Measurements from ENCODE around the gene UPK3A.

Gene UPK3A

DNA sequence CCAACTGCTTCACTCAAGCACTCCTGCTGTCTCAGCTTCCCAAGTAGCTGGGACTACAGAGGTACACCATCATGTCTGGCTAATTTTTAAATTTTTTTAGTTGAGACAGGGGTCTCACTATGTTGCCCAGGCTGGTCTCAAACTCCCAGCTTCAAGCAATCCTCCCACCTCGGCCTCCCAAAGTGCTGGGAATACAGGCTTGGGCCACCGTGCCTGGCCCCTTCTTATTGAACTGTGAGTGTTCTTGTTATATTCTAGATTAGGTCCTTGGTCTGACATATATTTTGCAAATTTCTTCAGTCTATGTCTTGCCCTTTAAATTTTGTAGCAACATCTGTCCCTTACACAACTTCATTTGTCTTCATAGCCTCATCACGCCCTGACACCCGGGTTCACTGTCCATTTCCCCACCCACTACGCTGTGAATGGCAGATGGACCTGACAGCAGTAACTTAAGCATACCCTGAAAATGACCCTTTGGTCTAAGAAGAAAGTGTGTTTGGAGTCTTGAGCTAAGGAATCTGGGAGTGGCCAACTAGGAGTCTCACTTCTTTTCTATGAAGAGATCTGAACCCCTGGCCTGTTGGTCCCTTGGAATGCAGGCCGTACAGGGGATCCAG, 20.8 kb downstream of the UPK3A start:
- Mint-ChIP-seq H3K27ac (no peak overlapping the region), H3K4me1 (peaks cover 24% of the 10 kb centered on the region), H3K27me3 (no peaks in the 10 kb centered on the region), H3K9me3 (no peaks in the 10 kb centered on the region), H3K36me3 (ENCODE audit: low read depth) (no peaks in the 10 kb centered on the region), H3K4me3 (no peak overlapping the region)
- no peak for ATAC-seq
- no peak for DNase-seq

DNA sequence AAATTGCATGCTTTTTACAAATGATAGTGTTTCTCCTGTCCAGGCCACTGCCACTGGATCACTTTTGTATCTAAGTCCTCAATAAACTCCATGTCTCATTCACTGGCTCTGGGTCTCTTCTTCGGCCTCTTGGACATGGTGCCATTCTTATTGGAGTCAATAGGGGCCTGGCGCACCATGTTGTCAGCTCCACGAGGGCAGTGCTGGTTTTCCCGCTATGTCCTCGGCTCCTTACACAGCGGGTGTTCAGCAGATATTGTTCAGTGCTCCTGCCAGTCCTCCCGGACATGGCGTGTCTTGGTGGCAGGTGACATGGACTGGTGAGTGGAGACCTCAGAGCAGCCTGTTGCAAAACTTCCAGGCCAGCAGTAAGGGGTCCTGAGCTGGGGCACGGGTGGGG, 21.4 kb downstream of the UPK3A start:
- Mint-ChIP-seq H3K27ac (no peak overlapping the region), H3K36me3 (ENCODE audit: low read depth) (no peaks in the 10 kb centered on the region), H3K27me3 (no peaks in the 10 kb centered on the region)

DNA sequence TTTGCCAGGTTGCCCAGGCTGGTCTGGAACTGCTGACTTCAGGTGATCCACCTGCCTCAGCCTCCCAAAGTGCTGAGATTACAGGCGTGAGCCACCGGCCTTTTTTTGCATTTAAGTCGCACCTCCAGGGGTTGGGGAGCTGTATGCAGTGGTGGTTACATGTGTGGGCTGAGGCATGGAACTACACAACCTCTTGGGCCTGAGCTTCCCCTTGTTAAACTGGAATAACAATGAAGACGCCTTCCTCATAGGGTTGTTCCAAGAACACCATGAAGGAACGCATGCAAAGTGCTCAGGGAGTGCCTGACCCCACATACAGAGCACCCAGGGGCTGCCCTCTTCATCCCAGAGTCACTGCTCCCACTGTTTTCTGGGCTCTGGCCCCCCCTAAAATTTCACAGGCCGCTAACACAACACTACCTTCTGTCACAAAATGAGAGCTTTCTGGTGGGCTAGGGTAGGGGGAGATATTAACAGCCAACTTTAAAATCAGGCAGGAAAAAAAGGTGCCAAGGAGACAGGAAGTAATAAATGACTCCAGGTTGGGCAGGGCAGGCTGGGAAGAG, 23.7 kb downstream of the UPK3A start:
- Mint-ChIP-seq H3K4me3 (peak overlapping the region; percentile 87), H3K4me1 (peaks cover 40% of the 10 kb centered on the region), H3K27ac (peak overlapping the region; percentile 94), H3K27me3 (no peaks in the 10 kb centered on the region), H3K36me3 (ENCODE audit: low read depth) (peaks cover 2% of the 10 kb centered on the region), H3K9me3 (no peaks in the 10 kb centered on the region)
- ATAC-seq: no peak
- no peak for DNase-seq

More for the DNA sequence above, 21.4 kb downstream of the UPK3A start:
- H3K4me3 Mint-ChIP-seq: no peak overlapping the region
- ATAC-seq (no peak), DNase-seq (no peak)
- H3K9me3 Mint-ChIP-seq: no peaks in the 10 kb centered on the region
- peaks cover 30% of the 10 kb centered on the region for H3K4me1 Mint-ChIP-seq

DNA sequence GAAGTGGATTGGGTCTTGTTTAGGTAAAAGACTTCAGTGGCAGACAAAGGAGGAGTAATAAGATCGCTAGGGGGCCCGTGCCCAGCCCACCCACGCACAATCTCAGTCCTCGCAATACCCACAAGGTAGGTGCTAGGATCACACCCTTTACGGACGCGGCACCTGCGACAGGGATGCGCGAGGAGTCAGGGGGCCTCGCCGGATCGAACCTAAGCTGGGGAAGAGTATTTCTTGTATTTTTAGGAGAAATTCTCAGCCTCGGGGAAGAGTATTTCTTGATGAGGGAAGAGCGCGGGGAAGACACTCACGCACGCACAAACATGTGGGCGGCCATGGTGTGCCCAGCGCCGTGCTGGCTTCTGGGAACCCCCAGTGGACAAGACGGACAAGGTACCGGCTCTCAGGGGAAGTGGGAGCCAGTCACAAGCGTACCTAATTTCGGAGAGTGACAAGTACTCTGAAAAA, 24.2 kb downstream of the UPK3A start:
- peaks cover 42% of the 10 kb centered on the region for H3K4me1 Mint-ChIP-seq
- H3K27me3 Mint-ChIP-seq: no peaks in the 10 kb centered on the region
- no peaks in the 10 kb centered on the region for H3K9me3 Mint-ChIP-seq
- H3K36me3 Mint-ChIP-seq (ENCODE audit: low read depth): peaks cover 2% of the 10 kb centered on the region
- H3K27ac Mint-ChIP-seq: peak overlapping the region; percentile 94
- DNase-seq (peak; percentile 28), ATAC-seq (no peak)
- H3K4me3 Mint-ChIP-seq: peak overlapping the region; percentile 87

DNA sequence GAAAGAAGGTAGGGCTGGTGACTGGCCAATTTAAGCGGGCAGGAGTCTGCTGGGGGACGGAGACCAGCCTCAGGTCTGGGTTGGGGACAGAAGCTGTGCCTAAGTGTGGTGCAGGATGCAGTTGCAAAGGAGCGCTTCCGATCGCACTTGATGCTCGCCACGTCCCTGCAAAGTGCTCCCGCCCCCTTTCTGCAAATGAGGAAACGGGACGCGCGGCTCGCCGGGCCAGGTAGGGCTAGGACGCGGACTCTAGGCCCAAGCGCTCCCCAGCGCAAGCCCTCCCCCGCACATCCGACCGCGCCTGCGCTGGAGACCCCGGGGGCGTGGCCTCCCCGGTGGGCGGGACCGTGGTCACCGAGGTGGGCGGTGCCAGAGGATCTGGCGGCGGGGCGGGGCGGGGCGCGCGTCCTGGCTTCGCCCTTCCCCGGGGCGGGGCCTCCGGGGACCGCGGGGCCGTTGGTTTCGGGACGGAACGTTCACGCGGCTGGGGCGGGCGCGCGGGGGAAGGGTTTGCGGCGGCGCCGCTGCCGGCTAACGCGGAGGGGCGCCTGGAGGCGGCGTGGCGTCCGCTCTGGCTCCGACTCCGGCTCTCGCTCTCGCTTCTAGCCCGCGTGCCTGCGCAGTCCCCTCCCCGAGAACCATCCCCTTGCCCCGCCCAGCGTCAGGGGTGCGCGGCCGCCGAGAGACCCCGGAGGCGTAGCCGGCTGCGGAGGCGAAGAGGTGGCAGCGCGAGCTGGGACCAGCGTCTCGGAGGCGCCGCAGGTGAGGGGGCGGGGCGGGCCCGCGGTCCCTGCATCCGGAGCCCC, 24.9 kb downstream of the UPK3A start, which contains the start of gene FAM118A:
TSS of gene FAM118A (plus strand) at position 513 of the 806 bp plus-strand sequence. CDS start 12,446 bp downstream, outside the sequence.
- ATAC-seq: peak; percentile 80
- H3K27ac Mint-ChIP-seq: peak within 1 kb of the TSS; percentile 94
- peak; percentile 98 for DNase-seq
- no peaks in the 10 kb centered on the region for H3K27me3 Mint-ChIP-seq
- no peaks in the 10 kb centered on the region for H3K9me3 Mint-ChIP-seq
- H3K4me1 Mint-ChIP-seq: peaks cover 48% of the 10 kb centered on the region
- H3K36me3 Mint-ChIP-seq (ENCODE audit: low read depth): peaks cover 2% of the 10 kb centered on the region
- H3K4me3 Mint-ChIP-seq: peak within 1 kb of the TSS; percentile 87

DNA sequence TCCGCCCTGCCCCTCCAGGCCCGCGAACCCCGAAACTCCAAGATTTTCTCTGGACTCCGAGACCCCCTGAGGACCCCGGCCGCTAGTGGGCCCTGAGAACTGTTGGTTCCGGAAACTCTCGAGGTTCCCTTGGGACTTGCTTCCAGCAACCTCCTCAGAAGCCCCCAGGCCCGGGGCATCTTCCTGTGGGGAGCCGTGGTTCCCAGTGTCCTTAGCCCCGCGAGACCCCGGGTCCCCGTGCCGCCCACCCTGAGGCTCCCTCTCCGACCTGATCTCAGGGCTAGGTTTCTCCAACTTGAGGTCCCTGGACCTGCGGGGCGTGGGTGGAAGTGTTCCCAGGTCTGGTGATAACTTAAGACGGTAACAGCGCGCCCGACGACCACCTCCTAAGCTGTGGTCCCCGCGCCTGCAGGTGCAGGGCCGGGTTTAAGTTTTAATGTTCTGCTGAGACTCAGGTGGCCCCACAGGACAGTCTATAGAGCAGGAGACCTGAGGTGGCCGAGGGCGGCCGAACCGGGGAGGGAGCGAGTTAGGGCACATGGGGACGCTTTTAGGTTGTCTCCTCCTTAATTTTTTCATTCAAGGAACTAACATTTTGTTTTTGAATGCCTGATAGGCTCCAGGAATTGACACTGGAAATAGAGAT, 25.7 kb downstream of the UPK3A start:
- peak; percentile 26 for DNase-seq
- no peaks in the 10 kb centered on the region for H3K27me3 Mint-ChIP-seq
- H3K27ac Mint-ChIP-seq: peak overlapping the region; percentile 85
- no peak for ATAC-seq
- peaks cover 53% of the 10 kb centered on the region for H3K4me1 Mint-ChIP-seq
- peak overlapping the region; percentile 87 for H3K4me3 Mint-ChIP-seq
- peaks cover 2% of the 10 kb centered on the region for H3K36me3 Mint-ChIP-seq (ENCODE audit: low read depth)
- no peaks in the 10 kb centered on the region for H3K9me3 Mint-ChIP-seq

DNA sequence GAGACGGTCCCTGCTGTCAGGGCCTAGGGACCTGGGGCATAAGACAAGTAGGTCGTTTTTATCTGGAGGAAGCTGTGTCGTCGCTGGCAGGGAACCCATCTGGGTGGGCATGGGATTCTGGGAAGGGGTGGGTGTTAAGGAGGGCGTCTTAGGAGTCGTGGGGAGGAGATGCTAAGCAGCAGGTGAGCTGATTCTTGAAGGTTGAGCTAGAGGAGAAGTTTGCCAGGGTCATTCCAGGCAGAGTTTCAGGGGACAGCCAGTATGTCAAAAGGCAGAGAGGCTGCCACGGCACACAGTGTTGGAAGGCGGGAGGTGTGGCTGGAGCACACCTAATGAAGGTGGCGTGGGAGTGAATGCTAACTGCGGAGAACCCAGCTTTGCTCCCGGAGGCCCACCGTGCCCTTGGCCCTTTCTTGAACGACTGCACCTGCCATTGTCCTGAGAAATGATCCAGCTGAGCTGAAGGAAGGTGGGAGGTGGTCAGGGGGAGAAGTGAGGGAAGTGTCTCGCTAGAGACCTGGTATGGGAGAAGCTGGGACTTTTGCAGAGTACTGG, 26.3 kb downstream of the UPK3A start:
- Mint-ChIP-seq H3K4me1 (peaks cover 58% of the 10 kb centered on the region), H3K27ac (peak overlapping the region; percentile 85), H3K27me3 (no peaks in the 10 kb centered on the region), H3K36me3 (ENCODE audit: low read depth) (peaks cover 2% of the 10 kb centered on the region), H3K9me3 (no peaks in the 10 kb centered on the region), H3K4me3 (peak overlapping the region; percentile 87)
- DNase-seq (no peak), ATAC-seq (no peak)

DNA sequence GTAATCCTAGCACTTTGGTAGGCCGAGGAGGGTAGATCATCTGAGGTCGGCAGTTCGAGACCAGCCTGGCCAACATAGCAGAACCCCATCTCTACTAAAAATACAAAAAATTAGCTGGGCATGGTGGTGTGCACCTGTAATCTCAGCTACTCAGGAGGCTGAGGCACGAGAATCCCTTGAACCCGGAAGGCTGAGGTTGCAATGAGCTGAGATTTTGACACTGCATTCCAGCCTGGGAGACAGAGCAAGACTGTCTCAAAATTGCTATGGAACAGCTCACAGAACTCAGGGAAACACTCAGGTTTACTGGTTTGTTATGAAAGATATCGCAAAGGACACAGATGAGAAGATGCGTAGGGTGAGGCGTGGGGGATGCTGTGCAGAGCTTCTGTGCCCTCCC, 27.7 kb downstream of the UPK3A start:
- ATAC-seq: no peak
- Mint-ChIP-seq H3K9me3 (no peaks in the 10 kb centered on the region), H3K4me3 (no peak overlapping the region), H3K4me1 (peaks cover 72% of the 10 kb centered on the region), H3K27me3 (no peaks in the 10 kb centered on the region), H3K27ac (no peak overlapping the region), H3K36me3 (ENCODE audit: low read depth) (peaks cover 2% of the 10 kb centered on the region)
- DNase-seq: no peak

DNA sequence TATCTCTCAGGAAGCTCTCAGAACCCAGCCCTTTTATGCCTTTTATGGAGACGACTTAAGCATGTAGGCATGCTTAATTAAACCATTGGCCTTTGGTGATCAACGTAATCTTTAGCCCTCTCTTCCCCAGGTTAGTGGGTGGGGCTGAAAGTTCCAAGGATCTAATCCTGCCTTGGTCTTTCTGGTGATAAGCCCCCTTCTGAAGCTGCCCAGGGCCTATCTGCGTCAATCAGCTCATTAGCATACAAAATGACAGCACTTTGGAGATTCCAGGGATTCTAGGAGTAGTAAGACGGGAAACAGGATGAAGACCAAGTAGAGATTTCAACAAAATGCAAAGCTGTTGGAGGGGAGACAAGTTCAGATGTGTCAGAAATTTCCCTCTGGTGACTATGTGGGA, 28.1 kb downstream of the UPK3A start:
- DNase-seq (no peak), ATAC-seq (no peak)
- Mint-ChIP-seq H3K4me3 (no peak overlapping the region), H3K27ac (no peak overlapping the region), H3K36me3 (ENCODE audit: low read depth) (peaks cover 2% of the 10 kb centered on the region), H3K4me1 (peaks cover 76% of the 10 kb centered on the region), H3K9me3 (no peaks in the 10 kb centered on the region), H3K27me3 (no peaks in the 10 kb centered on the region)

DNA sequence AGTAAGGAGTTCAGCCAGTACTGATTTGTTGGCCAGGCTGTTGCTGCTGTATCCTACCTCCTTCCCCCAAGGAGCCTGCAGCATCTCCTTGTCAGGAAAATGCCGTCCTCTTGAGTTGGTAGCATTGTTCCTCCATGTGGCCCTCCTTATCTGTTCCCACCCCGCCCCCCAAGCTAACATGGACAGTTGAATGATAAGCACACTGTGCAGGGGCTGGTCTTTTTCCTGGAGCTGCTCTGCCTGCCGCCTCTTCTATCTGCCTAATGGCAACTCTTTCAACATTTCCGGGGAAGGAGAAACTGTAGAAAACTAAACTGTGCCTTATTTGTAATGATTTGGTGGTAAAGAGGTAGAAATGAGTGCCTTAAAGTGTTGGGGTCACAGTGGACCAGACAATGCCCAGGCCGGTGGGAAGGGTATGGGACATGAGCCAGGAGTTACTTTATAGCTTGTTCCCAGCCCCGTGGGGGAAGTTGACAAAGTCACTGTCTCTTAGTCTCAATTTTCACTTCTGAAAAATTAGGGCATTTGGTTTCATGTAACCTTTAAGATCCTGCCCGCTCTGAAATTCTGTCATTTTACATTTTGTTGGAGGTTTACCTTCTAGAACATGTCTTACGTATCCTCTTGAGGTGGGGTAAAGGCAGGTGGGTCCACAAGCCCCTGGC, 29.4 kb downstream of the UPK3A start:
- H3K27ac Mint-ChIP-seq: no peak overlapping the region
- ATAC-seq (no peak), DNase-seq (no peak)
- H3K9me3 Mint-ChIP-seq: no peaks in the 10 kb centered on the region
- no peak overlapping the region for H3K4me3 Mint-ChIP-seq
- peaks cover 78% of the 10 kb centered on the region for H3K4me1 Mint-ChIP-seq
- peaks cover 2% of the 10 kb centered on the region for H3K36me3 Mint-ChIP-seq (ENCODE audit: low read depth)
- H3K27me3 Mint-ChIP-seq: no peaks in the 10 kb centered on the region

DNA sequence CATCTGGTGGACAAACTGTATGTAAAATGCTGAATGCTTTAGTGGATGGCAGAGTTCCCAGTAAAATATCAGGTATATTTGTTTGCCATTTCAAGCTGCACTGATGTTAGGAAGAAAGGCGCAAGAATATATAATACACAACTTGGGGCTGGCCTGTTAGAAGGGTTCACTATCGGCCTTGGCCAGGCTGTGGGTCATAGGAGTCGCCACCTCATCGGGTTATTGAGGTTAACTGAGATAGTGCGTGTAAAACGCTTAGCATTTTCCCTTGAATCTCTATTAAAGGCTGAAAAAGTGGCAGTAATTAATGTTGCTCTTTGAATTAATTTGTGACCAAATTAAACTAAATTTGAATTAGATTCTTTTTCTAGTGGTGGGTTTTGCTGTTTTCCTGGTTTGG, 30.0 kb downstream of the UPK3A start:
- H3K27ac Mint-ChIP-seq: no peak overlapping the region
- peaks cover 2% of the 10 kb centered on the region for H3K36me3 Mint-ChIP-seq (ENCODE audit: low read depth)
- no peak overlapping the region for H3K4me3 Mint-ChIP-seq
- no peaks in the 10 kb centered on the region for H3K9me3 Mint-ChIP-seq
- DNase-seq: no peak
- ATAC-seq: no peak
- H3K27me3 Mint-ChIP-seq: no peaks in the 10 kb centered on the region
- peaks cover 81% of the 10 kb centered on the region for H3K4me1 Mint-ChIP-seq

DNA sequence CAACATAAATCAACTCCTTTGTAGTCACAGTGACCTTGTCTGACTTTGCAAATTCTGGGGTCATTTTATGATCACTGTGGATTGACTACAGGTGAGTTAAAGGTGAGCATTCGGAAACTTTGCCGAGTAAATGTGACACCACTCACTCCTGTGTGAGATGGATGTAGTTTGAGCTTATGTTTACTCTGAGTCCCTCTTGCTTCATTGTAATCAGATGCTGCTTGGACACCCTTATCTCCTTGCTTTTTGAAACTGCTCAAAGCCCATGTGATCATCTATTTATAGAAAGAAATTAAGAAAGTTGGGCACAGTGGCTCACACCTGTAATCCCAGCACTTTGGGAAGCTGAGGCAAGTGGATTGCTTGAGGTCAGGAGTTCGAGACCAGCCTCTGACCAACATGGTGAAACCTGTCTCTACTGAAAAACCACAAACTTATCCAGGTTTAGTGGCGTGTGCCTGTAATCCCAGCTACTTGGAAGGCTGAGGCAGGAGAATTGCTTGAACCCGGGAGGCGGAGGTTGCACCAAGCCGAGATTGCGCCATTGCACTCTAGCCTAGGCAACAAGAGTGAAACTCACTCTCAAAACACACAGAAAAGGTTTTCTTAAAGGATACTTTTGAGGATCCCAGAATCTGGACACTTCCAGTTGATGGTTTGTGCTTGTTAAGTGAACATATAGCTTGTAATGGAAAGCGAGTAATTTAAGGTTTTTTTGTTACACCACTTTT, 32.2 kb downstream of the UPK3A start:
- DNase-seq (no peak), ATAC-seq (no peak)
- no peaks in the 10 kb centered on the region for H3K27me3 Mint-ChIP-seq
- H3K27ac Mint-ChIP-seq: no peak overlapping the region
- peaks cover 2% of the 10 kb centered on the region for H3K36me3 Mint-ChIP-seq (ENCODE audit: low read depth)
- no peaks in the 10 kb centered on the region for H3K9me3 Mint-ChIP-seq
- H3K4me1 Mint-ChIP-seq: peaks cover 76% of the 10 kb centered on the region
- H3K4me3 Mint-ChIP-seq: no peak overlapping the region

DNA sequence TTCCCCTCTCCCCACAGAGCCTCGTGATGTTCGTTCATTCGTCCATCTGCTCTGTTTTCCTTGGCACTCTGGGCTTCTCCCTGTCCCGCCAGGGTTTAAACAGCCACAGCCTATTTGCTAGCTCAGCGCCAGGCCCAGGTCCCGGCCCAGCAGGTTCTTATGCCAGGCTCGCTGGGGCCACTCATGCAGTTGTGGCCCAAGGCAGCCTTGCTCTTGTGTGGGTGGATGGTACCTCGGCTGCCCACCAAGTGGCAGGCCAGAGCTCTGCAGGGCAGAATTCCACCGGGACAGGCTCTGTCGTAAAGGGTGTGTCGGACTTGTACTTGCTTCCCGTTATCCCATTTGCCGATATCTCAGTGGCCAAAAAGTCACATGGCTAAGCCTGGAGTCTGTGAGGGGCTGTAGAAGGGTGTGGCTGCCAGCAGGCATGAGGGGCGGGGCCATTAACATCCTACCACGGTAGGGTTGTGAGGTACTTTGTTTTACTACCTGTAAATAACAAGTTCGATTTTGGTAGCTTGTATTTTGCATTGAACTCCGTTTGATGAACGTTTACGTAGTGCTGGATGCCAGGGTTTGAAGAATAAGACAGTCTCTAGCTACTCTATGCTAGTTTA, 32.9 kb downstream of the UPK3A start:
- H3K4me3 Mint-ChIP-seq: peak overlapping the region; percentile 82
- peaks cover 72% of the 10 kb centered on the region for H3K4me1 Mint-ChIP-seq
- no peak for ATAC-seq

More for the DNA sequence above, 32.9 kb downstream of the UPK3A start:
- peak overlapping the region; percentile 97 for H3K27ac Mint-ChIP-seq
- H3K36me3 Mint-ChIP-seq (ENCODE audit: low read depth): peaks cover 6% of the 10 kb centered on the region
- H3K27me3 Mint-ChIP-seq: no peaks in the 10 kb centered on the region
- no peaks in the 10 kb centered on the region for H3K9me3 Mint-ChIP-seq
- DNase-seq: no peak
